ENCODE data around the gene THOC2.
A peak's percentile ranks its signal among the peaks of the same experiment; 100 is the strongest.

- TF ChIP-seq CEBPB (IDR thresholded peaks at IDR 0.05; ENCODE audit: low read depth, low read length) (no peak), CHD2 (IDR thresholded peaks at IDR 0.05; ENCODE audit: low read length) (no peak)
- TF ChIP-seq, protein P1, sequence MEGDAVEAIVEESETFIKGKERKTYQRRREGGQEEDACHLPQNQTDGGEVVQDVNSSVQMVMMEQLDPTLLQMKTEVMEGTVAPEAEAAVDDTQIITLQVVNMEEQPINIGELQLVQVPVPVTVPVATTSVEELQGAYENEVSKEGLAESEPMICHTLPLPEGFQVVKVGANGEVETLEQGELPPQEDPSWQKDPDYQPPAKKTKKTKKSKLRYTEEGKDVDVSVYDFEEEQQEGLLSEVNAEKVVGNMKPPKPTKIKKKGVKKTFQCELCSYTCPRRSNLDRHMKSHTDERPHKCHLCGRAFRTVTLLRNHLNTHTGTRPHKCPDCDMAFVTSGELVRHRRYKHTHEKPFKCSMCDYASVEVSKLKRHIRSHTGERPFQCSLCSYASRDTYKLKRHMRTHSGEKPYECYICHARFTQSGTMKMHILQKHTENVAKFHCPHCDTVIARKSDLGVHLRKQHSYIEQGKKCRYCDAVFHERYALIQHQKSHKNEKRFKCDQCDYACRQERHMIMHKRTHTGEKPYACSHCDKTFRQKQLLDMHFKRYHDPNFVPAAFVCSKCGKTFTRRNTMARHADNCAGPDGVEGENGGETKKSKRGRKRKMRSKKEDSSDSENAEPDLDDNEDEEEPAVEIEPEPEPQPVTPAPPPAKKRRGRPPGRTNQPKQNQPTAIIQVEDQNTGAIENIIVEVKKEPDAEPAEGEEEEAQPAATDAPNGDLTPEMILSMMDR (IDR thresholded peaks at IDR 0.05; ENCODE audit: control extremely low read depth in 1 of 3, insufficient read depth in 1 of 3, low read depth in 1 of 3, low read length in 3 of 3) = peak in 2 of 3 experiments; percentile 16 to 18; a peak in 1 of 4 replicates
These were observed at the start of gene THOC2 for GRCh38 chrX:123732670-123733363.
